GM20431 (cell line): Measurements from ENCODE around the gene TBC1D17.

Source experiments
- in situ Hi-C: fragments of 300-500 bp; cut with MseI, MboI; formaldehyde crosslinking; loops from one replicate; pipeline ENCODE4 v1.15.0; 2020; ENCODE audit warnings: low sequenced_read_pairs; ENCODE audit not compliant: unreplicated experiment

The TBC1D17 gene

GRCh38 chr19:49859682-49860335 is 17.7 kb upstream of the TBC1D17 start:
- in situ Hi-C loops, result no loop called here

GRCh38 chr19:49860336-49861102 is 17.0 kb upstream of the TBC1D17 start:
- in situ Hi-C loops, result no loop called here

GRCh38 chr19:49861107-49861506 is 16.4 kb upstream of the TBC1D17 start:
- in situ Hi-C loops, result no loop called here

GRCh38 chr19:49861541-49862378 is 15.7 kb upstream of the TBC1D17 start:
- in situ Hi-C loops, result no loop called here

- in situ Hi-C loops, result no loop called here
Measured at GRCh38 chr19:49862391-49863253, 14.9 kb upstream of the TBC1D17 start.

GRCh38 chr19:49863254-49863934 is 14.1 kb upstream of the TBC1D17 start:
- in situ Hi-C loops, result no loop called here

GRCh38 chr19:49863935-49864320 is 13.6 kb upstream of the TBC1D17 start:
- in situ Hi-C loops, result no loop called here

GRCh38 chr19:49864890-49865289 is 12.6 kb upstream of the TBC1D17 start:
- in situ Hi-C loops, result no loop called here

GRCh38 chr19:49866933-49867782 is 10.3 kb upstream of the TBC1D17 start, which contains the start of gene PNKP:
PNKP (minus strand) TSS chr19:49867576; CDS start chr19:49867204, 372 bp downstream.
- in situ Hi-C loops, result no loop called here

GRCh38 chr19:49869009-49869483 is 8.5 kb upstream of the TBC1D17 start:
- in situ Hi-C loops, result no loop called here

- in situ Hi-C loops, result no loop called here
Measured at GRCh38 chr19:49869484-49870308, 7.8 kb upstream of the TBC1D17 start.

GRCh38 chr19:49870309-49870901 is 7.1 kb upstream of the TBC1D17 start:
- in situ Hi-C loops, result no loop called here

GRCh38 chr19:49871349-49871985 is 6.0 kb upstream of the TBC1D17 start:
- in situ Hi-C loops, result no loop called here

GRCh38 chr19:49872245-49873128 is 5.0 kb upstream of the TBC1D17 start:
- in situ Hi-C loops, result no loop called here

GRCh38 chr19:49873129-49873521 is 4.4 kb upstream of the TBC1D17 start:
- in situ Hi-C loops, result no loop called here

GRCh38 chr19:49873834-49874233 is 3.7 kb upstream of the TBC1D17 start:
- in situ Hi-C loops, result no loop called here
